HG02571 (cell line): ENCODE results near the gene ASCC1.

Experiments
- ATAC-seq: cut with Tn5 transposase; IDR thresholded peaks from one replicate; pipeline ENCODE4 v1.9.1; 2021; ENCODE audit warnings: mild to moderate bottlenecking, moderate library complexity; ENCODE audit not compliant: unreplicated experiment

ASCC1 gene

GRCh38 chr10:72053690-72054089, 162.4 kb downstream of the ASCC1 start:
- no peak for ATAC-seq

DNA sequence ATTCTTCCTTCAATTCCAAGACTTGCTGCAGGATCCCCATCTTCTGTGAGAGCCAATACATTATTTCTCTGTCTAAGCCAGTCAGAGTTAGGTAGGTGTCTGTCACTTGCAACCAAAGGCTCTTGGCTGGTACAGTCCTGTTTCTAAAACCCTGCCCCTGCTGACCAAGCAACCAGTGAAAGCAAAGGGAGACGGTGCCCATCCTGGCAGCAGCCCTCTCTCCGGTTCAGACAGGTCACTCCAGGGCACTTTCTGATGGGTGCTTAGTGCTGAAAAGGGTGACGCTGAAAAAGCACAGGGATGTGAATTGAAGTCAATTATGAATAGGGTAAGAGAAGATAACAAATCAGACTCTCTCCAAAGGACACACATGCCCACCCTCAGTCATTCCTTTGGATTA, 165.2 kb downstream of the ASCC1 start:
- ATAC-seq = no peak

DNA sequence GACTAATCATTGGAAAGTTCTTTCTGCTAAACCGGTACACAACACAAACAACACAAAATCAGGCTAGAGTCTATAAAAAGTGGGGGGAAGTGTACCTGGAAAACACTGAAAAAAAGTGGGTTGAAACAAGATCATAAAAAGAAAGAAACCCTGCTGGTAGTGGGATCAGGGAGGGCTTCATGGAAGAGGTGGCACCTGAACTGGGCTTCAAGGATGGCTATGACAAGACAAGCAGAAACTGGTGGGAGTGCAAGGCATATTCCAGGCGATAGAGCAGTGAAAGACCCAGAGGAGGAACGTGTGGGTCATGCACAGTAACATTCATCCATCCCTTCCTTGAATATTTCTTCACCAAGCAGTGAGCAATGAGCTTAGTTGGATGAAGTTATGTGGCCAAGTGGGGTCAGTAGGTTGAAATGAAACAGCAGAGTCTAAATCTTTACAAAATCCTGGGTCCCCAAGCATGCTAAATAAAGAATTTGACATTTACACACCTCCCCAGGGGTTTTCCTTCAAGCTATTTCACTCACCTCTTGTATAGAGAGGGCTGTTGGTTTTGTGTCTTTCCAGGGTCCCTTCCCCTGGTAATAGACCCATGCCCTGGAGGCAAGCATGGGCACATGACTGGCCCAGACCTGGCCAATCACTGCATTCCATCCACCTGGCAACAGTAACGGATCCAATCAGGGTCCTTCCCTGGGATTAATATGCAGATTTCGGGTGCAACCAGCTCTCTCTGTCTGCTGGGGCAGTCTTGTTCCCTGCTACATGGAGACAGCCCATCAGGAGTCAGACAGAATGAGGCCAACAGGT, 165.9 kb downstream of the ASCC1 start:
- no peak for ATAC-seq

DNA sequence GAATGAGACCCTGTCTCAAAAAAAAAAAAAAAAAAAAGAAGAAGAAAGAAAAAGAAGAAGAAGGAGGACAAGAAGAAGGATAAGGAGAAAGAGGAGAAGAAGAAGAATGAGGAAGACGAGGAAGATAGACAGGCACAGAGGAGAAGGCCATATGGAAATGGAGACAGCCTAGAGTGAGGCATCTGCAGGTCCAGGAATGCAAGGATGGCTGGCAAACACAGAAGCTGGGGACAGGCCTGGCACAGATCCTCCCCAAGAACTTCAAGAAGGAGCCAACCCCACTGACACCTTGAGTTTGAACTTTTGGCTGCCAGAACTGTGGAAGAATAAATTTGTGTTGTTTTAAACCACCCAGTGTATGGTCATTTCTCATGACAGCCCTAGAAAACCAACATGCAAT, 166.6 kb downstream of the ASCC1 start:
- no peak for ATAC-seq

GRCh38 chr10:72048450-72049124, 167.5 kb downstream of the ASCC1 start:
- ATAC-seq = no peak
